ENCODE measurements around the gene ARHGAP24.
"Not testable (repeated sequence)": the region's sequence is repeated elsewhere in the genome, so short reads cannot be mapped to it uniquely, and the experiment has no call there.

Gene ARHGAP24

DNA sequence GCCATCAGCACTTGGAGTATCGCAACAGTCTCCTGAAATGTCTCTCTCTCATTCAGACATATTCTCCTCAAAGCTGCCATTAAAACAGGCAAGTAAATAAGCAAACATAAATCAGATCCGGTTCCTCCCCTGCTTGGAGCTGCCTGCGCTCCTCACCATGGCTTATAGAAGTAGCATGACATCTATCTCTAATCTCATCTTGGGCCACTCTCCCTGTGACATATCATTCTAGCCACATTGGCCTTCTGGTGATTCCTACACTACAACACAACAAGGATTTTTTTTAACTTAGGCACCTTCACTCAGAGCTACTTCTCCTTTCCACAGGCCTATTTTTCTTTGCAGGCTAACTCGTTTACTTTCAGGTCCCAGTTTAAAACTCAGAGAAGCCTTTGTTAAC, 387.9 kb downstream of the ARHGAP24 start:
- no peak for DNase-seq (ENCODE audit: low read depth)

DNA sequence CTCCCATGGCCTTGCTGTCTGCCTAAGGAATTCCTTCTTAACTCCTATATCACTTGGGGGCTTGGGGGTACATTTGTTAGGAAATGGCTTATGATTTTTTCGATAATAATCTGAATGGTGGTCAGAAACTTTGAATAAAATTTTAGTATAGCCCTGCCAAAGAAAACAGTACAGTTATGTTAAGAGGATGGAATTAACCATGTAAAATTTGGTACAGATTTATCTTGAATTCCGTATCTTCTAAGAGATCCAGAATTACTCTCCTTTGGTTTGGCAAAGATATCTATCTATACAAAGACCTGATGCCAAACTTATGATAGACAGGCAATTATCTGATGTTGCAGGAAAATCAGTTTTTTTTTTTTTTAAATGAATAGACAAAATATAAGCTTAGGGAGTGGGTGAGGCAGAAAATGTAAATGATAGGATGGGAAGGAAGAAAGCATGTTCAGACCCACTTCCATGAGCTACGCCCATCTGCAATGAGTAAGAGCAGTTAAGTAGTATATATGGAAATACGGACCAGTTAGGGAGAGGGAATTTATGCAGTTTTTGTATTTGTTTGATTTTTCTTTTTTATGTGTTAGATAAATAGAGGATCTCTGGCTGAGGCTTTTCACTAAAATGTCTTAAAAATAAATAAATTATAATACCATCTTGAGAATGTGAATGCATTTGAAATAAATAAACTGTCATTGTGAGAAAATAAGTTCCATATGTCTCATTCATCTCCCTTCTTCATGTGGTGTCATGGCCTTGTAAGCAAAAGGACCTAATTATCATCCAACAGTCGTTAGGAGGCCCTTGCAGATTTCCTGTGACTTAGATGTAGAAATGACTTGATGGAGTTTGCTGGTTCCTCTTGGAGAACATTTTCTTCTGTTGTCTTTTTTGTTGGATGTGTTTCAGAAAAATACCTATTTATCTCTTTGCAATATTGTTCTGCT, 389.6 kb downstream of the ARHGAP24 start:
- no peak for DNase-seq (ENCODE audit: low read depth)

DNA sequence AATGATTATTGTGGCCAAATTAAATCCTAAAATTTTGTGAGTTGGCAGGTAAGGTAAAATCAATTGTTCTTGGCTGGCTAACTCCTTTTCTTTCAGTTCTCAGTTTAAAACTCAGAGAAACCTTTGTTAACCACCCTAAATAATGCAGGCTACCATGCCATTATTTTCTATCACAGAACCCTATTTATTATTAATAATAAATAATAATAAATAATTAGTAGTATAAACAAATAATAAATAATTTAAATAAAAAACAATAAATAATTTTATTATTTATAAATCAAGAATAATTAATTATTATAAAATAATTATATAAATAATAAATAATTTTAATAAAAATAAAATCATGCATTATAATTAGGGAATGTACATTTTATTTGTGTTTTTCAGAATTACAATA, 390.3 kb downstream of the ARHGAP24 start:
- DNase-seq (ENCODE audit: low read depth), result no peak

DNA sequence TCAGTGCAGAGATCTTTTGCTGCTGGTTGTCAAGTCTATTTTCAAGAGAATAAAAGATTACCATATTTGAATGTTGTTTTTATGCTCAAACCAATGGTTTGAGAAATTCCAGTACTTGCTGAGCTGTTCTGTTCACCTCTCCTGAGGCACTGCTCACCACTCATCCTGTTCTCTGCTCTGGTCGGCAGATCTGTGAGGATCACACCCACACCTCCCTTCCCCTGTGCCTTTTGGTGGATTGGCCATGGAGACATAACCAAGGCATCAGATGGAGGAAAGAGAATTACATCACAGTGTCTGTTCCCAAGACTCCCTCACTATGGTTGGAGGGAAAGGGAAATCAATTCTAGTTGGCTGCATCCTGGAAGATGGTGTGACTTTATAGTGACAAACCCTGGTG, 391.6 kb downstream of the ARHGAP24 start:
- DNase-seq (ENCODE audit: low read depth), result no peak

DNA sequence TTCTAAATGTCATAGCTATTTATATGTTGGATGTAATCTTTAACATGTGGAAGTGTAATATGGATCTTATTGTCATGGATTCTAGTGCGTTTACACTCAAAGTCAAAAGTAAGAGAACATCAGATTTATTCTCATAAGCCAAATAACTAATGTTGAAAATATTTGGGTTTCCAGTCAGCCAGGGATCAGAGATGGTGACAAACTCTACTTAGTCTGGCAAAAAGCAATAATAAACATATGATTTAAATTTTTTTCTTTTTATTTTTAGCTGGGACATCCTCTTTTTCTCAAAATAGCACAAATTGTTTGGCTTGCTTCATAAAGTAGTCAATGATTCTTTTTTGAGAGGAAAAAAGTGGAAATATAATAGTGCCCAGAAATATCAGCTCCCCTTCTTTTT, 392.3 kb downstream of the ARHGAP24 start:
- DNase-seq (ENCODE audit: low read depth), result no peak

DNA sequence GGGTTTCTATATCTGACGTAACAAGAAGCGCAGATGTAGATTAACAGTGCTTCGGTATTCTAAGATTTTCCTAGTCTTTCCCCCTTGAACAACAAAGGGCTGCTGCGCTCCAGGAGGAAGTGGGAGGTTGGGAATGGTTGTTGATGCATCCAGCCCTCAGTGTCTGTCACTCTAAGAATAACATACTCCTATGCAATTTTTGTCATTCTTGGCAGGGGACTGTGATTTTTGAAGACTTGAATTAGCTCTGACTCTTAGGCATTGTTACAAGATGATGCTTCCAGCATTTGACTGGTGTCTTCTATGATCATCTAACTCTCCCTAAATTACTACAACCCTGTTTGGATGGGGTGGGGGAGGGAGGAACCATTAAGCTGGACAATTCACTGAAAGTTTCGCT, 394.2 kb downstream of the ARHGAP24 start:
- DNase-seq (ENCODE audit: low read depth), result no peak

DNA sequence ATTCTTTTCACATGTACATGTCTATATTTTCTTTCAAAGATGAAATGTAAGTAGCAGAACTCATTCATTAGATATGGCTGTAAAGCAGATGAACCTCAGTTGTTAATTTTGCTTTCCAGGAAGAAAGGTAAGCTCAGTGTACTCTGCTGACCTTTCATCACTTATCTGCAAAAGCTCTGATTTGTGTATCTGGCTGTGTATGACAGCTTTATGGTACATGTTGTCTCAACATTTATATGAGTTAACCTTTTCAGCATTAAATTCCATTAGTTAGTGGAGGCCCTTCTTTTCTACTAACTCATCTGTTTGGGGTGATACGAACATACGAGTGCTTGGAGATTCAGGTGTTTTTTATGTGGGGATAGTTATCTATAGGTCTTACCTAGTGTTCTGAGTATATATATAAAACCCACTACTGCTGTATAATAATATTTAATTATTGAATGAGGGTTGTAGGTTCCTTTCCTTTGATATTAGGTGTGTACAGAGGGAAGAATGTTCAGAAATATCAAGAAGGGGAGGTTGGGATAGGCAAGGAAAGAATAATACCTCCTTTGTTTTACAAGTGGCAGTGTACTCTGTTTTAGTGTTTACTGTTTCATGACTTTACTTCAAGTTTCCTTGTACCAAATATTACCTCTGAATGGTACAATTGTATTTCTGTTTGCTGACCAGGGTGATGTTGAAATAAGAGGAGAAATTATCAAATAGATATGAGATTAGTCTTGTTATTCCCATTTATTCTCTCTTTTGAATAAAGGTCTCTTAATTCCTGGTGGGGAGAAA, 395.5 kb downstream of the ARHGAP24 start:
- no peak for DNase-seq (ENCODE audit: low read depth)

DNA sequence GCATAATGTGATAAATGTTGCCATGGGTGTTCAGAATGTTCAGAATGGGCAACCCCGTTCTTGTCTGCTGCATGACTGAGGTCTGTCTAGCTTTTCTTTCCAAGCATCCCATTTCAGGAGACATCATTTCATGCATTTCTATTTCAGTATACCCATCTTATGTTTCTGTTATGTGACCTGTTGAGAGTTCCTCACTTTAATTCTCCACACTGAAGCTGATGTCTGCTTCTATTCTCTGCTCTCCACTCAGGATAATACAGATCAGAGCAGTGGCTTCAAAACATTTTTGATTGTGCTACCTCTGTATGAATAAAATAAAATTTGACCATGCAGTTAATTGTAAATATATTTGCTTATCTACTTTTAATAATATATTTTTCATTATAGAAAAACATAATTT, 398.6 kb downstream of the ARHGAP24 start:
- no peak for DNase-seq (ENCODE audit: low read depth)

DNA sequence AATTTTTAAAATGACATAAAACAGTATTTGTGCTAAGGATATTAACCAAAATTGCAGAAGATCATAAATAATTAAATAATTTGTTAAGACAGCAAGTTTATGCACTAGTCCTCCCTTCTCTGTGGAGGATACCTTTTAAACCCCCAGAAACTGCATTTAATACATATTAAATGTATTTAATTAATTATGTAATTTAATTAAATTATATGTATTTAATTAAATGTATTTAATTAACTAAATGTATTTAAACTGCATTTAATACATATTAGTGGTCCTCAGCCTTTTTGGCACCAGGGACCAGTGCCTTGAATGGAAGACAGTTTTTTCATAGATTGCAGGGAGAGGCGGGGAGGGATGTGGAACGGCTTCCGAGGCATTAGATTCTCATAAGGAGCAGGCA, 404.6 kb downstream of the ARHGAP24 start:
- DNase-seq (ENCODE audit: low read depth), result no peak

DNA sequence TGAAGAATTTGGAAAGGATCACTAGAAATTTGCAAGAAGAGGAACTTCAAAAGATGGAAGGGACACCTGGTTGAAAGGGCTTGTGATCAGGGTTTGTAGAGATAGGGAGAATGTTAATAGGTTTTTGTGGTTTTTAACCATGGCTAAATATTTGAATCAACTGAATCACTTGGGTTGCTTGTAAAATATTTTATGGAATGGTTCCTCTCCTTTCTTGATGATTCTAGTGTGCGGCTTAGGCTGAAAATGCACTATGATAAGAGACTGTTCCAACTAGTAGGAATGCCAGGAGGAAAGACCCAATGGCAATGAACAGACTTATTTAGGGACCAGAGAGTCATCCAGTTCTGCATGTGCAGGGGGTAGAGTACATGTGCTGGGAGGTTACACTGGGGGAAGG, 408.2 kb downstream of the ARHGAP24 start:
- no peak for DNase-seq (ENCODE audit: low read depth)

DNA sequence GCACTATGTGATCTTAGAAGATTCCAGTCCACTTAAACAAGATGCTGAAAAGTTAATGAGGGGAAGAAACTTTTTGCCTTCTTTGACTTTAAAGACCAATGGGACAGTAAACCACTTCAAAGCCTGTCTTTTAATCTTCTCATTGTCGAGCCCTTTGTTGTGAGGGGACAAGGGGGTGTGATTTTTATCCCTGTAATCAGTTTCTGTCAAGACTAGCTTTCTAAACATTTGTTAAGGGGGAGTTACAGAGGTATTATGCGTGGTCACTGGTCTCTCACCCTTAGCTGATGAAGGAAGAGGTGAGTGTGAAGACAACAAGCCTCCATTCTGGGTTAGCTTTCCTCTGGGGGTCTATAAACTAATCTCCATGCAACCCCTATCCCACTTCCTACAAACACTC, 409.3 kb downstream of the ARHGAP24 start:
- no peak for DNase-seq (ENCODE audit: low read depth)

DNA sequence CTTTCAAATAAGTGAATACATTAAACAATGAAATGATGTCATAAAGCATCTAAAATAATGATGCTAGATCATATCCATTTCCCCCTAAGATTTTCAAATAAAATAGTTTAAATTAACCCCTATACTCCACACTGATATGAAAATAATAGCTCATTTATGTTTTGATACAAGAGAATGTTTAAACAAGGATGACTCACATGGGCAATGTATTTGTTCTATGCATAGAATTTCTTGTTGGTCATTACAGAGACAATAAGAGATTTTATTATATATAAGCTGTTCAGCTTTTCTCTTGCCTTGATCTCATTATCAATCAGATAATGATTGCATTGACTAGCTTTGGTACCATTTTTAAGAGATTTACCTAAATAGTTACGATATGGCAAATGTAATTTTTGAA, 411.7 kb downstream of the ARHGAP24 start:
- no peak for DNase-seq (ENCODE audit: low read depth)

DNA sequence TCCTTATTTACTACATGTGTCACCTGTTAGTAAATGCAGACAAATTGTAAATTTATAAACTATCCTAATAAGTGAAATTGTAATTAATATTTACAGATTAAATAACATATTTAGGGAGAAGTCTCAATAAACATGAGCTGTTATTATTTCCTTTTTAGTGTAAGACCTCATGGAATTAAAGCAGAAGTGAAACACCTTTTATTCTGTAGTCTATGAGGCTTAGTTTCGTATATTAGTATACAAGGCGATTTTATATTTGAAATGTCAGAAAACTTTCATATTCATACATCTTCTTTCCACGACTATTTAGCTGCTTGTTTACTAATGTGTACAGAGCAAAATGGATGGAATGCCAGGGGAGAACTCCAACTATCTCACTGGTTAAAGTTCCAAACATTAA, 414.4 kb downstream of the ARHGAP24 start:
- no peak for DNase-seq (ENCODE audit: low read depth)

DNA sequence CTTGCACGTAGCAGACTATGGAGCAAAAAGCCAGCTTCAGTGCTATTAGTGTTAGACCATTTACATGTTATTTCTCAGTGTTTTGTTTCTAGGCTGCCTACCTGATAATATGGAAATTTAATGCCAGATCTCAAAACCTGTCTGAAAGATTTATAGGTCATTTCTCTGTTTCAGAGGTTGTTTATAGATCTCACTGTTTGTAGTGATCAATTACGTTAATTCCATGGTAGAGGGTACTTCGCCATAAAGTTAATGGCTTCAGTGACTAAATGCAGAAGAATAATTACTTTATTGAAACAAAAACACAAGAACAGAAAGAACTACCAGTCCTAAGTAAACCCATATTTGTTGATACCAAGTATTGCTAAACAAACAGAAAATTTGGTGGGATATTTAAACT, 420.8 kb downstream of the ARHGAP24 start:
- DNase-seq (ENCODE audit: low read depth), result no peak

DNA sequence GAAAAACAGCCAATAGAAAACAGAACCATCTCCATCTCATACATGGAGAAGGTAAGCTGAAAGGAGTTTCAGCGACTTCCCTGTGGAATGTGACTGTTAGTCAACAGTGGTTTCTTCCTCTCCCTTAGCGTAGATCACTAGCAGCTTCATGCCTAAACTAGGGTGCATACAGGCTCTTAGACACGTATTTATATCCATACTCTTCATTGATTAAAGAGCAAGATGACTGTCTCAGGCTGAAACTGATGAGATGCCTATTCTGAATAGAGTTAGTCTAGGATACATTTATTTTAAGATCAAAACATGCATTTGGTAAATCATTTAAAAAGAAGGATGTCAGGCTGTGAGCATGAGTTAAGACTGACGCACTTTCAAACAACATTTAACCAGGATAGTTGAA, 423.3 kb downstream of the ARHGAP24 start:
- DNase-seq (ENCODE audit: low read depth), result no peak

DNA sequence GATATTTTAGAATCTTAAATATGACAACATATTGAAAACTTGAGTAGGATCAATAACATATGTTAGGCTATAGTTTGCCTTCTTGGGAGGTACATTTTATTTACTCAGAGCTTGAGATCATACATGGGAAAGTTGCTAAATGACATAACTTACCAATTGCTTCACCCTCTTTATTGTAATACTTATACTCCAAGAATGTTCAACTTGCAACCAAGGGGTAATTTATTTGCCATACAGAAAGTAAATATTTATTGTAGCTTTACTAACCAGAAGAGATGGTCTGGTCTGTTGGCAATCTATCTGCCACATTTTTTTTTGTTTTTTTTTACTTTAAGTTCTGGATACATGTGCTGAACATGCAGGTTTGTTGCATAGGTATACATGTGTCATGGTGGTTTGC, 426.6 kb downstream of the ARHGAP24 start:
- no peak for DNase-seq (ENCODE audit: low read depth)

DNA sequence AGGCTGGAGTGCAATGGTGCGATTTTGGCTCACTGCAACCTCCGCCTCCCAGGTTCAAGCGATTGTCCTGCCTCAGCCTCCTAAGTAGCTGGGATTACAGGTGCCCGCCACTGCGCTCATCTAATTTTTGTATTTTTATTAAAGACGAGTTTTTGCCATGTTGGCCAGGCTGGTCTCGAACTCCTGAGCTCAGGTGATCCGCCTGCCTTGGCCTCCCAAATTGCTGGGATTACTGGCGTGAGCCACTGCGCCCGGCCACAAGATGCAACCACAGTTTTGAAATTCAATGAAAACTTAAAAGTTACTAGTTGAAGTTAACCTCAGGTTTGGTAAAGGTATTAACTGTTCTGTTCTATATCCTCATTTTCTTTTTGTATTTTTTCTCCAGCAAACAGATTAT, 427.7 kb downstream of the ARHGAP24 start:
- not testable (repeated sequence) for DNase-seq (ENCODE audit: low read depth)

DNA sequence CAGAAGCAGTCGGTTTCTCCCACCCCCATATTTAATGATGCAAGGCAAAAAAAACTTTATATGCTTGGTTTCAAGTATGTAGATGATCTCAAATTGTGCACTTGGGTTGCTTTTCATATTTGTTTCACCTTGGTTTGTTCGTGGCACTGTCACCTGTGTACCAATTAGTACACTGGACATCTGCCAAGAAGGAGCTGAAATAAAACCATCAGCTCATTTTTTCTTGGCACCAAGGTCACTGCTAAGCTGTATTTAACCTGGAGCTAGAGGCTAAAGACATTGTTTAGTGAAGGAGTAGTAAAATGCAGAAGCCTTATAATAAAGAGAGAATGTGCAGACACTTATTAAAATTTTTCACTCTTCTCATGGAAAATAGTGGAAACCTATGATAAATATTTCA, 430.8 kb downstream of the ARHGAP24 start:
- DNase-seq (ENCODE audit: low read depth), result no peak

DNA sequence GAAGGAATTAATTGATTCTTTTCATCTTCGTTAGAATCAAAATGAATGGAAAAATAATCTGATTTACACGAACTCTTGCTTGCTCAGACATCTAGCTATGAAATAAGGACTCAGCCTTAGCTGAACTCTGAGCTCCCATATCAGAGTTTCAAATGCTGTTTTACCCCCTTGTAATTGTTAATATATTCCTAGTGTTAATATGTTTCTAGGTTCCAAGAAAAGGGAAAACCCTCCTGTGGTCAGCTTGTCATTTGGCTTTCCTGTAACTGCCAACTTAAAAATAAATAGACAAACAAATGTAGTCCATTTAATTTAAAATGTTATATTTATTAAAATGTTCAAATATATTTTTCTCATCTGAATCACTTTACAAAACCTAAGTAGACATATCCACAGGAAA, 432.1 kb downstream of the ARHGAP24 start:
- DNase-seq (ENCODE audit: low read depth), result no peak

DNA sequence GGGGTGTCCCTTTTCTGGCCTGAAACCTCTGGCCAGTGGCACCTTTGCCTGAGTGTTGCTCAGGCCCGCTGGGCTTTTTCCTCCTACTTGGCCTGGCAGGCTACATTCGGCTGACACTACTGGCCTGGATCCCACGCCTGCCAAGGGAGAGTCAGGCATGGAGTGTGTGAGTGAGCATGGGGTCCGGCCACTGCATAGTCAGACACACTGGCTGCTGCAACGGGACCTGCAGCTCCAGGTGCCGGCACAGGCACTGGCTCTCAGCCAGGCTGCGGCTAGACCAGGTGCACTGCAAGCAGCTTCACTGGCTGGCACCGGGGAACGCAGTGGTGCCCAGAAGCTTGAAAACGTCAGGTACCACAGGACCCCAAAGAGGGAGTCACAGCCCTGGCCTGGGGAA, 434.9 kb downstream of the ARHGAP24 start:
- no peak for DNase-seq (ENCODE audit: low read depth)

DNA sequence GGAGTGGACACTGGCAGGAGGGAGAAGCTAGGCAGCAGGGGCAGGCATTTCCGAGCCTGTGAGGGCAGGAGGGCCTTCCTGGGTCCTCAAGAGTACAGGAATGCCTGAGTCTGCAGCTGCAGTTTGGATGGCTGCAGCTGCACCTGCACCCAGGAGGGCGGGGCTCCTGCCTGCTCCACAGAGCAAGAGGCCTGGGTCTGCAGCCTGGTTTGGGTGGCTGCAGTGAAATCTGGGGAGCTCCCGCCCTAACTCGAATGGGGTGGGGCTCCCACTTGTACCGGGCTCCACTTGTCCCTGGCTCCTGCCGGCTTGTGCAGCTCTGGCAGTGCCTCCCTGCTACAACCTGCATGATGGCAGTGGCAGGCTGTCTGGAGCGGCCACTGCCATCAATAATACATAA, 436.0 kb downstream of the ARHGAP24 start:
- DNase-seq (ENCODE audit: low read depth), result no peak

DNA sequence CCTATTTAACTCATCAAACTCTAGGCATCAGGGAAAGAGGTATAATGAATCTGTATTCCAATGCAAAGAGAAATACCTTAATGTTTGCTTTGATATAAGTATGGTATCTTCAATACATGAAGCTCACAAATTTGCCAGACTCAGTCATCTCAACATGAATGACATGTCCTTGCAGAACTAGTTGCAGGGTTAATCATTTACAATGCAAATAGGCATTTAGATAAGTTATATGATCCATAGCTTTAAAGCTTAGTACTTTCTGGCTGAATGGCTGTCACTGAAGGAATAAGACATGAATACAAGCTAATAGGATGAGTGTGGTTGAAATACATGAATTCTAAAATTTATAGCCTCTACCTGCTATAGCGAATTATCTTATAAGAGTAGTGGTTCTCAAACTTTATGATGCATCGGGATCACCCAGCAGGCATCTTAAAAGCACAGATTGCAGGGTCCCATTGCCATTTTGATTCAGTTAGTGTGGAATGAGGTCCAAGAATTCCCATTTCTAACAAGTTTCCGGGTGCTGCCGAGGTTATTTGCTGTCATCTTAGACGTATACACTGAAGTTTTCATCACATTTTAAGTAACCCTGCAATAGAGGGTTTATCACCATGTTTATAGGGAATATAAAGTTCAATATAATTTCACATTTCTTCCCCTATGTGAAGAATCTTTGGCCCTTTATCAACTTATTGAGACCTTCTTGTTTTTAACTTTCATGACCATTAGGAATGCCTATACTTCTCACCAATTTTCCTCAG, 439.2 kb downstream of the ARHGAP24 start:
- no peak for DNase-seq (ENCODE audit: low read depth)

DNA sequence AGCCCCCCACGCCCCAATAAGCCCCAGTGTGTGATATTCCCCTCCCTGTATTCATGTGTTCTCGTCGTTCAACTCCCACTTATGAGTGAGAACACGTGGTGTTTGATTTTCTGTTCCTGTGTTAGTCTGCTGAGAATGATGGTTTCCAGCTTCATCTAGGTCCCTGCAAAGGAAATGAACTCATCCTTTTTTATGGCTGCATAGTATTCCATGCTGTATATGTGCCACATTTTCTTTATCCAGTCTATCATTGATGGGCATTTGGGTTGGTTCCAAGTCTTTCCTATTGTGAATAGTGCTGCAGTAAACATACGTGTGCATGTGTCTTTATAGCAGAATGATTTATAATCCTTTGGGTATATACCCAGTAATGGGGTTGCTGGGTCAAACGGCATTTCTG, 440.6 kb downstream of the ARHGAP24 start:
- not testable (repeated sequence) for DNase-seq (ENCODE audit: low read depth)

All from fibroblast of the conjunctiva (primary cell).